NCI-H1436 (cell line): Measurements from ENCODE around the gene THAP11.

ENCODE experiments used
- DNase-seq: peaks from one replicate; lab custom pipeline; 2025; lab: John Stamatoyannopoulos, UW

THAP11 gene

GRCh38 chr16:67883872-67884261 lies 41.7 kb downstream of the THAP11 start:
- peak; percentile 55 for DNase-seq

GRCh38 chr16:67884684-67885083 lies 42.6 kb downstream of the THAP11 start, which contains the start of gene NRN1L:
NRN1L (plus strand) TSS chr16:67884885; CDS start chr16:67884904, 19 bp downstream.
- peak; percentile 83 for DNase-seq

- DNase-seq: no peak
Measured at GRCh38 chr16:67885545-67885944, 43.4 kb downstream of the THAP11 start.

GRCh38 chr16:67885976-67886375 lies 43.9 kb downstream of the THAP11 start:
- no peak for DNase-seq

- no peak for DNase-seq
Measured at GRCh38 chr16:67886387-67886786, 44.3 kb downstream of the THAP11 start.

- DNase-seq: no peak
Measured at GRCh38 chr16:67888331-67888730, 46.2 kb downstream of the THAP11 start.

- DNase-seq: no peak
Measured at GRCh38 chr16:67892375-67892774, 50.3 kb downstream of the THAP11 start.

- DNase-seq: peak; percentile 93
Measured at GRCh38 chr16:67892899-67893742, 51.0 kb downstream of the THAP11 start, which contains the start of gene PSKH1. PSKH1 (plus strand) TSS chr16:67893254; CDS start chr16:67908750, 15,496 bp downstream.
